GM18868 (cell line): Measurements from ENCODE around the gene SERGEF.

Experiments used
- ATAC-seq: cut with Tn5 transposase; IDR thresholded peaks from one replicate; pipeline ENCODE4 v1.9.1; 2021; ENCODE audit warnings: mild to moderate bottlenecking, moderate library complexity; ENCODE audit not compliant: unreplicated experiment

The SERGEF gene

DNA sequence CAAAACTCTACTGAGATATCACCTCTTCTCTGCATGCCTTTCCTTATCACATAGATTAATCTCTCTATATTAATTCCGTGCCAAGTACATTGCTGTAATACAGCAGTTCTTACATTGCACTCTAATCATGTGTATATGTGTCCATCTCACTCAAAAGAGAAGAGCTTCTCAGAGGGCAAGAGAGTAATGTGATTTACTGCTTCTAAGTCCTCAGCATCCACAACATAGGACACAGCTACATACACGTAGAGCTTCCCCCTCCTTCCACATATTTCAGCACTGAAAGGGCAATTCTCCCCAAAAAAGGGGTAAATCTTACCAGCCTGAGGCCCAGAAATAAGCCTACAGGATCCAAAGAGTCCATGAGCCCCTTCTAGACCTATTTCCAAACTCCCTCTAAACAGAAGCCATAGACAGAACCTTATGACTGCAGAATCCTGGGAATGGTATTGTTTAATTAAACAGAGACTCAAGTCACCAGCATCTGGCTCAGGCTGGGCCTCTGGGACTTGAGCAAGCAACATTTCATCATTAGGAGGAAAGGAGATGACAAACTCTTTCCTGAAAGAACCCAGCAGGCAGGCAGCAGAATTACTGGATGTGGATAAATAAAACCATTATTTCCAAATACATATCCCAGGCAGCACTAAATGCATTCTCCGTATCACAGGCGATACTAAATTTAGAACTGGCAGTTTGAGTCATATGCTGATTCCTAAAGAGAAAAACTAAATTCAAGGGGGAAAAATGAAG is 191.0 kb downstream of the SERGEF start:
- no peak for ATAC-seq

DNA sequence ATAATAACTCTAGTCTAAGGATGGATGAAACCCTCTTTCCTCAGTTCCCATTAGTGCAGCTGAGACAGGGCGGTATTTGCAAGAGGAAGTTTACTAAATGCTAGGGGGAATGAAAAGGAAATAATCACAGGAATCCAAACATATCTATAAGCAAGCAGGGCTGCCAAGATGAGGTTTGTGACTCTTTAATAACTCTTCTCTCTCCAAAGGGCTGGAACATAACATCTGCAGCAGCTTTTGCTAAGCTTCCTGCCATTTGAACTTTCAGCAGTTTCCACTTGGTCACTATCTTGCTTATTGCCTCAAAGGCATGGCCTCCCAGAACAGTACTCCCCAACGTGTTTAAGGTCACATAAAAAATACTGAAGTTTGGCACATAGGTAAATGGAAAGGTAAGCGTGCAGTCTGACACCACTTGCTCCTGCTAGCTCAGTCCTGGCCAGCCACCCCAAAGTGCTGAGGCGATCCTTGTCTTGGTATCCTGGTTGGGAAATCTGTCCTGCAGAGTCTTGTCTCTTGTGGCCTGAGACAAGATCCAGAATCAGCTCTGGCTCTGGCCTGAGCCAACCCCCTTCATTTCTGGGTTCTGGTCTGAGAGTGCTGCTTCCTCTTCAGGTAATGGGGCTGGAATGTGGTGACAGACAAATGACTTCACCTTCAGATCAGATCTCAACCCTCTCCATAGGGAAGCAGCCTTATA is 196.5 kb downstream of the SERGEF start:
- ATAC-seq: no peak

DNA sequence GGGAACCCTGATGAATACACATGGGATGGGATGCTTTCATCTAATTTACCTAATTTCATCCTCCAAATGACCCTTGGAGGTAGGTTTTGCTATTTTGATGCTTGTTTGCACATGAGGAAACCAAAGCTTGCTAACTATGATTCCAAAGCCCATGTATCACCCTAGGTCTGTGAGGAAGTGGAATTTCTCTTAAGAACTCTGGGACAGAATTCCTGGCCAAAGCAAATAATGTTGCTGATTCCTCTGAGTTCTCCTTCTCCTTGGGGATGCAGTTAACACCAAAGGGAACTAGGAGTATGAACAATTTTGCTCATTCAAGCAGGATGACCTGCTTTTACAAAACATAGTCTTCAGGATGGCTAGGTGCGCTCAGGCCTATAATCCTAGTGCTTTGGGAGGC is 198.3 kb downstream of the SERGEF start:
- ATAC-seq: no peak

DNA sequence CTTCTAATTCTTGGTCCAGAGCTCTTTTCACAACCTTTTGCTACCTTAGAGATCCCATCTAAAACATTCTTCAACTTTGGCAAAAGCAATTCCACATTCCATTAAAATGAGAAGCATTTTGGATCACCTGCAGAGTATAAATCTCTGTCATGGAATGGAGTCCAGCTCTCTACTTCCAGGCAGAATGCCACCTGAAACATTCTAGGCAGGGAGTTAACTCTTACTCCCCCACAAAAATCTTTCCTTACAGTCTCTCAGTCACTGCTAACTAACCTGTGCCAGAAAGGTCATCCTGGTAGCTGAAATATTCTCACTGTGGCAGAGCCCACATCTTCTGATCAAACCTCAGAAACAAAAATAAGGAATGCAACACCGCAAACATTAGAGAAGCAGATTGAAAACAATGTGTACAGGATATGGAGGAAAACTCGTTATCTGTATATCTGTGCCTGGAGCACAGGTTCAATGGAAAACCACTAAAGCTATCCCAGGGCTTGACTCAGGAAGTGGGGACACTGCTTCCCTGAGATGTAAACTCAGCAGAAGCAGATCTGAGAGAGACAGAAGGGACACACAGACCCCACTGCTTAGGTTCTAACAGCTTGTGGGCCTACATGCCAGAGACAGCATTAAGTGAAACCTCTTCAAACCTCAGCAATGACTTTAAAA is 199.3 kb downstream of the SERGEF start:
- no peak for ATAC-seq

DNA sequence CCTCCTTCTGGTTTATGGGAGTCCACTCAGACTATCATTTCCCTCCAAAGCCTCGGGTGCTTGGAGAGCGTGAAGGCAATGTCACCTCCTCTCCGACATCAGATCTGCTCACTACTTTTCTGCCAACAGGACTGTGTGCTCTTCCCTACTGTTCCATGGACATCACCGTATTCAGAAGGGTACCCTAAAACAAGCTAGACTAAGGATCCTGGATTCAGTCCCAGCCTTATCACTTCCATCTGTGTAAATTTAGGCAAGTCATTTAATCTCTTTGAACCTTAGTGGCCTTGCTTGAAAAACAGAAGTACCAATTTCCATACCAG is 200.0 kb downstream of the SERGEF start:
- no peak for ATAC-seq

DNA sequence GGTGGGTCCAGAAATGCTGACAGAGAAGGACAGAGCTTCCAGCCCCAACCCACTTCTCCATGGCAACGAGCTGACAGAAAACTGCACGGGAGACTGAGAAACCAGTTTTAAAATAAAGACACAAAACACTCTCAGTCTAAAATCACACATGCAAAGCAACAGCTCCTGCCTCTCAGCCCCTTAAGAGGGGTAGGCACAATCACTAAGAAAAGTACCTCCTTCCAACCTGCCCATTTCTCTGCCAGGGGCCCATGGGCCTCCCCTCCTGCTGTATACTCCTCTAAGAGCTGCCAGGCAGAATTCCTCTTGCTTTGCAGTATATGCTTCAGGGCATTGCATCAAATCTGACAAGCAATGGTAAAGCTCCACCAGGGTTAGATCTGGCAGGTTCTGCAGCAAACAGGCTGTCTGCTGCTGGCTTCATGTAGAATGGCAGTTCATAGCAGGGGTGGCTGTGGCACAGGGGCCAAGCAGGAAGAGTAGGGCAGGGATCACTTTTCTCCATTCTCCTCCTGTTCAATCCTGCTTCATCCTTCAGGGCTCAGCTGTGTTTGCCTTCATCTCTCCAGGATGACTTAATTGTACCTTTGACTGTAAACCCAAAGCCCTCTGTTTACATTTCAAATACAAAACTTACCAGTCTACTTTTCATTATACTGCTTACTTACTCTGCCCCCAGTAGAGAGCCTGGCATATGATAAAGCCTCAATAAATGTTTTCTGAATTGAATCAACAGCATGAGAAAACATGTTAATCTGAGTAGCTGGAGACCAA is 200.6 kb downstream of the SERGEF start:
- ATAC-seq: no peak

DNA sequence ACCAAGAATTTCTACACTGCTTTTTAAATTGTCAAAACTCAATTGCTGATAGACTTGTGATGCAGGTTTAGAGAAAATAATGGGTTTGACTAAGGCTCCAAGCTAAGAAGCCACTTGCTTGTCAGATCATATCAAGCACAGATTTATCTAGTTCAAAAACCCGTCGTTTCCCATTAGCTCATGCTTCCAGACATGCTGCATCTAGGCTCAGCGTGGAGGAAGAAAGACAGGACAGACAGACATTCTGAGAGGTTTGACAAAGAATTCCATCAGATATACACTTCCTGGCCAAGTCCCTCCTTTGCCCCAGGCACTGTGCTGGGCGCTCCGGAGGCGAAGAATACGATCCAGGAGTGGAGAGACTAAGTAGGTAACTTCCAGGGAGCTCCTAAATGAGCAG is 201.5 kb downstream of the SERGEF start:
- no peak for ATAC-seq

DNA sequence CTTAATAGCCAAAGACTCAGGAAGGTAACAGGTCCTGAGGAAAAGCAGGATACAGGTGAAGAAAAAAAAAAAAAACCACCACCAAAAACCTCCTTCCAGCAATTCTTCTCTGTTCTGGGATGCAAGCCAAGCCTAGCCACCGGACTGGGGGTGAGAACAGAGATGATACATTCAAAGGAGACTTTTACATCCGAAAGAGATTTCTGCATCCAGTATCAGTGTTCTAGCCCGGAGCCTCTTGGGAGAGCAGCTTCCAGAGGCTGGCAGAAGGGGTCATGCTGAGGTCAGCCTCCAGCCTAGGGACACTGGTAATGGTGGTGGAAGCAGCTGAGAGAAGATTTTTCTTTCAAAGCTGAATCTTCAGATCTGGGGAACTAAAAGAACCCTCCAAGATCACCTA is 202.1 kb downstream of the SERGEF start:
- no peak for ATAC-seq

DNA sequence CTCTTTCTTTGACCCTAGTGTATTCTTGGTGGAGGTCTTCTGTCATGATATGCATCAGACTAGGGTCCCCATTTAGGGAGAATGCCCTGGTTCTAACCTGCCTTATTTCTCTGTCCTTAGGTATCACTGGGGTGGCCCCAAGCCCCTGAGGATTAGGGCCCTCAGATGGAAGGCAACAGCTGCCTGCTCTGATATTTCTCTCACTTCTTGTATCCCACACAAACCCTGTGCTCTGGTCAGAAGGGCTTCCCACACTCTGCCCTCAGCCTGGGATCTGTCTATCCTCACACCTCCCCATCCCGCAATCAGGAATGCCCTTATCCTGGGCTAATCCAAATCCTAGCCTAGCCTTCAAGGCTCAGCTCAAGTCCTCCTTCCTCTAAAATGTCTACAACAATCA is 202.8 kb downstream of the SERGEF start:
- no peak for ATAC-seq

DNA sequence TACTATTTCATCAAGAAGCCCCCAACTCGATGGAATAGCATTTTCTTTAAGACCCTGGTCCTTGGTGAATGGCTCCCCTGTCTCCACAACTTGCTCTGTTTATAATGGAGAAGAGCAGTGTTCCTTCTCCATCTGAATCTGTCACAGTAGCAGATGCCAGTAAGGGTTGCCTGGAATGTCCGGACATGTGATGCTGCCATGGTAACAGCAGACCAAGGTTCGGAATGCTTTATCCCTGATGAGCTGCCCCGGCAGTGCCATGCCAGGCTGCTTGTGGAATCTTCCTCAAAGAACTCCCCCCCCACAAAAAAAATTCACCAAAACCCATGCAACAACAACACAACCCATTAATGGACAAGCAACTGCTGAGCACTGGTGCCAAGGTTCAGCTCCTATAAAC is 205.8 kb downstream of the SERGEF start:
- no peak for ATAC-seq

DNA sequence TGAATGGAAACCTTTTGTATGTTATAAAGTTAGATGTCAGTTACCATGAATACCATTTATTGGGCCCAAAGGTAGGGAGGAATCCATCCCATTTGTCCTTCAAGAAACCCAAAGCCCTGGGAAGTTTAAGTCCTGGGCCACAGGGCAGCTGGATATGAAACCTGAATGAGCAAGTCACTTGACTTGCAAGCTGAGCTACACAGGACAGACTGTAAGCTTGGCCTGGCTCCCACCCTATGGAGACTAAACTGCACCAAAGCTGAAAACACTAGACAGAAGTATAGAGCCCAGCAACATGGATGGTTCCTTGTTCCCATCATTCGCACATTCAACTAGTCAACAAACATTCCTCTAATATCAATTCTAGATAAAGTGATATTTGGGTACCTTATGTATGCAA is 207.0 kb downstream of the SERGEF start:
- ATAC-seq: no peak

DNA sequence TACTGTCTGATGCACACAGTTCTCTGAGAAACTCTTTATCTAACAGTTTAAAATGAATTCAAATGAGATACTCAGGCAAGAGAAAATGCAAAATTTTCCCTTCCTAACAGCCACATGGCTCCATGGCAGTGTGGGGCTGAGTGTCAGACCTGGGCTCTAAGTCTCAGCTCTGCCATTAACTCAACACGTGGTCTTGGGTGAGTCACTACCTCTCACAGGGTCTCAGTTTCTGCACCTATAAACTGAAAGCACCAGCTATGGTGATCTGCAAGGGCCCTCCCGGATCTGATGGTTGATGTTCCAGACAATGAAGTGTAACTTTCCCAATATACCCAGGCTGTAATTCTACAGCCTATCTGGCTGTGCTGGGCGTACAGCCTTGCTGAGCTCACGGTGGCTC is 207.8 kb downstream of the SERGEF start:
- ATAC-seq: no peak

DNA sequence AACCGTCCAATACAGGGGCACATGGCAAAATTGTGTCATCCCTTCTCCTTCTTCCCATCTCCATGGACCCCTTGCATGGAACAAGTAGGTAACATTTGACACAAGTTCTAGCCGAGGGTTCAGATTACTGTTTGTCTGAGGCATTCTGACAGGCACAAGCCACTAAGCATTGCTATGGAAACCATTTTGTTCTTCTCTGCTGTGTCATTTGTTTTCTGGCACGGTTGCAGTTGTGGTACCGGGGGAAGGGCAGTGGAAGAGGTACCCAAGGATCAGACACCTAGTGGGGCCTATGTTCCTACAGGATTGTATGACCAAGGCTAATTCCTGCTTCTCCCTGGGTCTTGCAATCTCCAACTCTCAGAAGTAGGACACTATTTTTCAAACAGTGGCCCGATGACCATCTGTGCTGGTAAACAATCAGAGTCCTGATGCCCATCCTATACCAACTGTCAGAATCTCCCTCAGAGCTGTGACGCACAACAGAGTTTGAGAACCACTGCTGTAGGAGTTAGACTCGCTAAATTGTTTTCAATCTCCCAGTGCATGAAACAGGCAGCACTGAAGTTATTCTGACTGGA is 209.0 kb downstream of the SERGEF start:
- no peak for ATAC-seq

DNA sequence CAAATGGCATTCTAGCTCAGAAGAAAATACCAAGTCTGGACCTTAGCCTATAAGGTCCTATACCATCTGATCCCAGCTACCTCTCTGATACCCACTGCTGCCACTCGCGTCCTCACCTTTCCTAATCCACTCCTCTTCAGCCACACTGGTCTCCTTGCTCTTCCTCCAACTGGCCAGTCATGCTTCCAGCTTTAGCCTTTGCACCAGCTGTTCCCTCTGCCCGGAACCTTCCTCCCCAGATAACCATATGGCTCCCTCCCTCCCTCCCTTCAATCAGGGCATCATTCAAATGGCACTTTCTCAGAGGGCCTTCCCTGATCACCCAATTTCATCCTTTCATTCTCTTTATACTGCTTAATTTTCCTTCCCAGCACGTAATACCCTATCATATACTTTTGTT is 210.4 kb downstream of the SERGEF start:
- ATAC-seq: no peak

DNA sequence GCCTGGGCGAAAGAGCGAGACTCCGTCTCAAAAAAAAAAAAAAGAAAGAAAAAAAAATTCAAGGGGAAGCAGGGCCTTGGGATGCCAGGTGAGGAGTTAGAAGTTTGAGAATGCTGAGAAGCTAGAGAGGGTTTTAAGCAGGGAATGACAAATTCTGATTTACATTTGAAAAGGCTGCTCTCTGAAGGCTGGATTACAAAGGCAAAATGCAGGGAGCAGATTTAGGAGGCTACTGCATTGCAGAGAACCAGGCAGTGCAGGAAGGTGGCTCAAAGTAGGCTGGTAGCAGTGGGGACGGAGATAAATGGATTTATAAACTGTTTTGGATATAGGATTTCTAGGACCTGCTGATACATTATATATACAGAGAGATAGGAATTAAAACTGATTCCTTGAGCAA is 211.7 kb downstream of the SERGEF start:
- no peak for ATAC-seq

DNA sequence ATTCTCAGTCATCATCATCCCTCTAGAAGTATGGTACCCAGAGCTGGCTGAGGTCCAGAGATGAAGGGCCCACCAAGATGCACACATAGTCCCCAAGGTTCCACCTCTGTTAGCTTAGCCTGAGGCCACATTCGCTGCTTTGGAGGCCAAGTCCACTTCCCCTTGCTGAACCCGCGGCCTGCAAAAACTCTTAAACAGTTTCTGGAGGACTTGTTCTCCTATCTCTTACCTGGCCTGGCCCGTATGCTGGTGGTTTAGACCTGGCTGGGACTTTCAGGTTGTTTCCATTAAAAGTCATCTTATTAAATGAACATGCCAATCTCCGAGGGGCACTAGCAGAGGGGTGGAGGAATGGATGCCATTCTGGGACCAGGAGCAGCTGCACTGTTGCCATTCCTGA is 213.7 kb downstream of the SERGEF start:
- no peak for ATAC-seq

DNA sequence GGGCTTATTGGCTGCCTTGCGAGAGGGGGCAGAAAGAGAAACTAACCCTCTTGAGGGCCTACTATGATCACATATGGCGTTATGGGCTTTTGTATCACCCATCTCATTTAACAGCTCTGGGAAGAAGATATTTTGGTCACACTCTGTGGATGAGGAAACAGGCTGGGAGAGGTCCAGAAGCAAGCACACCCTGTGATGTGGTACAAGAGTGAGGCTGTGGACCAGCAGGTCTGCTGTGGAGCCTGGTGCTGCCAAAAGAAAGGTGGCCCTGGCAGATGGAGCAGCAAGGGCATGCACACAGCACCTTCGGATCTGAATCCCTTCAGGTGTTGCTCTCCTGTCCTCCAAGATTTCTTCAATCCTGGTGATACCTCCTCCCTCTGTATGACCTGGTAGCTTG is 214.1 kb downstream of the SERGEF start:
- no peak for ATAC-seq

DNA sequence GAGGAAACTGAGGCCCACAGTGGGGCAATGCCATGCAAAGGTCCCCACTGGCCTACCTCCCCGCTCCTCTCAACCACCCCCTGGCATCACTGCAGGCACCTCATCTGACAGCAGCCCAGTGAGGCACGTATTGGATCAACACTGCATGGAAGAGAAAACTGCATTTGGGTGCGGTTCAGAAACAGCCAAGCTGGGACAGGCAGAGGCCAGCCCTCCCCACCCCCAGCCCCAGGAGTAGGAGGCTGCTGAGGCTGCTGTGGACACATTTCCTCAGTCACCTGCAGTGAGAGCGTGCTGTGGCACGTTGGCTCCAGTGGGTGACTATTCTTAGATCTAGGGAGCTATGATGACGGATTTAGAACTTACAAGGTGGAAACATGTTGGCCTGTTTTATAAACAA is 214.6 kb downstream of the SERGEF start:
- no peak for ATAC-seq

DNA sequence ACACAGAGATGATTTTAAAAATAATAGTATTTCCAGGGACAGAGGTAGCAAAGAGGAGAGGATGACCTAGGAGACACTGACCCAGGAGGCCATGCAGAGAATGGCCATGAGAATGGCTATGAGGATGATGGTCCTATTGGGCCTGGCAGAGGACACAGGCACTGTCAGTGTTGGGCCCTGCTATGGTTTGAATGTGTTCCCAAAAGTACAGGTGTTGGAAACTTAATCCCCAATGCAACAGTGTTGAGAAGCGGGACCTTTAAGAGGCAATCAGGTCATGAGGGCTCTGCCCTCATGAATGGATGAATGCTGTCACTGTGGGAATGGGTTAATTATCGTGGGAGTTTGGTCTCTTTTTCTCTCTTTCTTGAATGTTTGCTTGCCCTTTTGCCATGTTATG is 216.7 kb downstream of the SERGEF start:
- no peak for ATAC-seq

DNA sequence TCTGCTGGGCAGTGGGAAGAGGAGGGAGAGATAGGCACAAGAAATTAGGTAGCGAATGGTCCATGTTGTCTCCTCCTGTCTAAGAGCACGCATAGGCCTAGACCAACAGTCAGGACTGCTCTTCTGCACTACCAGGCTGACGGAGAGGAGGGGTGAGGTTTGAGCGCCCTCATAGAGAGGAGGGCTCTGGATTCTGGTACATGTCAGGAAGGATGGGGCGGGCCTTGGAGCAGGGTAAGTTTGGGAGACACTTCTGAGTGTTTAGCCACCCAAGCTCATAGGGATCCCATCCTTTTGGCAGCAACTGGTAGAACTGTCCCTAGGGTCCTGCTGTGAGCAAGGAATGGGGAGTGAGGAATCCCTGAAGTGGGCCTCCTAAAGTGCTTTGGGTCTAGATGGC is 217.9 kb downstream of the SERGEF start:
- ATAC-seq: no peak

DNA sequence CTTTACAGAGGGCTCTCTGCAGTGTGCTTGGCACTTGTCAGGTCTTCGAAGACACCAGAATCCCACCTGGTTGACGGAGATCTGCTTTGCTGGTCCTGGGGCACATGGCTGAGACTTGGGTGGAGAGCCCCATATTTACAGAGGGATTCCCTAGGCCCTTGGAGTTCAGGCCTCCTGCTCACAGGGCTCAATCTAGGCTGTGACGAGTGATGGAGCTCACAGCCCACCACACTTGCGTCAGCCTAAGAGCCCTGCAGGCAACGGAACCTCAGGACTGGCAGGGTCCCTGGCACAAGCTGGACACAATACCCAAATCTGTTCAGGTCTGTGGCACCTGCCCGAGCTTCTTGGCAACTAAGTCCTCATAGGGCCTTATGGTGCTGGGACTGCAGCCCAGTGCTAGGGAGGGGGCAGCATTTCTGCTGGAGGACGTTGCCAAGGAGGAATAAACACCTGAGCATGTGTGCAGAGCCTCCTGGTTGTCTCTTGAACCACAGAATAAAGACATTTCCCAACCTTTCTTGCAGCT is 219.1 kb downstream of the SERGEF start:
- no peak for ATAC-seq
